HG03060 (cell line): ENCODE measurements around the gene ADCY9.
"Not testable (repeated sequence)": the region's sequence is repeated elsewhere in the genome, so short reads cannot be mapped to it uniquely, and the experiment has no call there.

ENCODE experiments used
- ATAC-seq: cut with Tn5 transposase; IDR thresholded peaks from one replicate; pipeline ENCODE4 v1.9.1; 2021; ENCODE audit warnings: low read depth, moderate number of reproducible peaks; ENCODE audit not compliant: unreplicated experiment

Gene ADCY9

DNA sequence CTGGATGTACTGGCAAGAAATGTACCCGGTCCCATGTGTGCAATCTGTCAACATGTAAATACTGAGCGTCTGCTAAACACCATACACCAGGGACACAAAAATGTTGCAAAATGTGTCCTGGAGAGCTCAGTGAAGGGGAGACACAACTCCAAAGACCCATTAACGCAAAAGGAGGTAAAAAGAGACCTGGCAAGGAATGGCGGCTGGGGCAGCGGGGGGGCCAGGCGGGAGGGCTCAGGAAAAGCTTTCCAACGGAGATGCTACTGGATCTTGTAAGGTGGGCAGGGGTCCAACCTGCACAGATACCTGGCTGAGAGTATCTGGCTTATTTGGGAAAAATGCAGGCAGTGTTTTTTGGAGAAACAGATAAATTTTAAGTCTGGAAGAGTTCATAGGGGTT lies 40.7 kb downstream of the ADCY9 start:
- no peak for ATAC-seq

DNA sequence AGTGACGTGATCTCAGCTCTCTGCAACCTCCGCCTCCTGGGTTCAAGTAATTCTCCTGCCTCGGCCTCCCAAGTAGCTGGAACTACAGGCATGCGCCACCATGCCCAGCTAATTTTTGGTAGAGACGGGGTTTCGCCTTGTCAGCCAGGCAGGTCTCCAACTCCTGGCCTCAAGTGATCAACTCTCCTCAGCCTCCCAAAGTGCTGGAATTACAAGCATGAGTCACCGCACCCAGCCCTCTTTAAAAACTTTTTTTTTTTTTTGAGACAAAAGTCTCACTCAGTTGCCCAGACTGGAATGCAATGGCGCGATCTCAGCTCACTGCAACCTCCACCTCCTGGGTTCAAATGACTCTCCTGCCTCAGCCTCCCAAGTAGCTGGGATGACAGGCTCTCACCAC lies 43.1 kb downstream of the ADCY9 start:
- ATAC-seq = not testable (repeated sequence)

DNA sequence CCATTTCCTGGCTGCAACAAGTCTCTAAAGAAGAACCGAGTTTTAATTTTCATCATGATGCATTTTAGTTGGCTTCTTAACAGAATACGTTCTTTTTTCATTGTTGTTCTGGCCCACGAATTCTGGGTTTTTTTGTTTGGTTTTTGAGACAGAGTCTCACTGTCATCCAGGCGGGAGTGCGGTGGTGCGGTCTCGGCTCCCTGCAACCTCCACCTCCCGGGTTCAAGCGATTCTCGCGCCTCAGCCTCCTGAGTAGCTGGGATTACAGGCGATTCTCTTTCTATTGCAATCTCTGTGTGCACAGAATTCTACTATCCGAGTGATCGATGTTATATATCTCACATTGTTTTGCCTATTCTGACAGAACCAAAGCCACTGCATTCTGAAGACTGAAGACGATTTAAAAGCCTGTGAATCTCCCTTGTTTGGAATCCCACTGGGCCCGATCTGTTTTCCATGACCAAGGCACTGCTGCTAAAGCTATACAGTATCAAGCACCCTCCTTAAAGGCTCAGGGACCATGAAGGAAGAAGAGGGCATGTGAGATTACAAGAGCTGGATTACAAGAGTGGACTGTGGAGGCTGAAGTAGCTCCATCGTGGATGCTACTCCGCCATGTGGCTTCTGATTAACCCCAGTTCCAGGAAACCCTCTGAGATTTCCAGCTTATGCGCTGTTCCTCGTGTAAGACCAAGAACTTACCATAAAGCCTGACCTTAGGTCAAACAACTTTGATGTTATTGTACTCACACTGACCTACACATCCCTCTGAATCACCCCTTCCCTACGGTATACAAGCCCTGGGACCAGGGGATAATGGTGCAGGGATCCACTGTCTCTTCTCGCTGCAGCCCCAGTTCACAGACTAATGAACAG lies 44.3 kb downstream of the ADCY9 start:
- no peak for ATAC-seq

DNA sequence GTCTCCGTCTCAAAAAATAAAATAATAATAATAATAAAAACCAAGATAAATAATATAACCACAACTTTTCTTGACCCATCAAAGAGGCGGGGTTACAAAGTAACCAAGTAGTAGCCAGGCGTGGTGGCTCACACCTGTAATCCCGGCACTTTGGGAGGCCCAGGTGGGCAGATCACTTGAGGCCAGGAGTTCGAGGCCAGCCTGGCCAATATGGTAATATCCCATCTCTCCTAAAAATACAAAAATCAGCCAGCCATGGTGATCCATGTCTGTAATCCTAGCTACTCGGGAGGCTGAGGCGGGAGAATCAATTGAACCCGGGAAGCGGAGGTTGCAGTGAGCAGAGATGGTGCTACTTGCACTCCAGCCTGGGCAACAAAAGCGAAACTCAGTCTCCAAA lies 45.3 kb downstream of the ADCY9 start:
- ATAC-seq = no peak

DNA sequence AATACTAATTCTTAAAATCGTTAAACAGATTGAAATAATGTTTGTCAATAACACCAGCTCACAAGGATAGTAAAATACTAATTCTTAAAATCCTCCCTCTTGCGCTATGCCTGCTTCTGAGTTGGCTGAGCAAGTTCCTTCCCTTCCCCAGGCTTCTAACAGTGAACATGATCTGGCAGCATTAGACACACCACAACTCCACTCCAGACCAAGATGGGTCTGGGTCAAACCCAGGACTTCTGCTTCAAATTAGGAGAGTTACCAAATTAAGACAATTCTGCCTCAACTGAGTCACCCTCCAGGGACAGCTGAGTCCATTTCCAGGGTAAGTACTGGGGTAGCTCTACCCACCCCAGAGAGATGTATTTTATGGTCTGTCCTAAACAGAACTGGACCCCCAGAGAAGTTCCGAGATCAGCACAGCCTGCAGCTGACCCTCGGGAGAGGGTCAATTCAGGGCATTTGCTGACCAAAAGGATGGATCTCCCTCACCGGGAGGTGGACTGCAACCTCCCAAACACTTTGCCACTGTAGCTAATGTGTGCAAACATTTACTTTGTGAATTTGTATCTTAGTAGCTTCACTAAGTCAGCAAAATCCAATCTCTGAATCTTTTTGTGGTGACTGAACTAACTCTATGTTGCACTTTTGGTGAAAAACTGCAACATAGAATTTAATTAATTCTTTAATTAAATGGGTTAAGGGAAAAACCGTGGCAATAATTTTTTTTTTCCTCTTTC lies 48.8 kb downstream of the ADCY9 start:
- ATAC-seq = no peak

DNA sequence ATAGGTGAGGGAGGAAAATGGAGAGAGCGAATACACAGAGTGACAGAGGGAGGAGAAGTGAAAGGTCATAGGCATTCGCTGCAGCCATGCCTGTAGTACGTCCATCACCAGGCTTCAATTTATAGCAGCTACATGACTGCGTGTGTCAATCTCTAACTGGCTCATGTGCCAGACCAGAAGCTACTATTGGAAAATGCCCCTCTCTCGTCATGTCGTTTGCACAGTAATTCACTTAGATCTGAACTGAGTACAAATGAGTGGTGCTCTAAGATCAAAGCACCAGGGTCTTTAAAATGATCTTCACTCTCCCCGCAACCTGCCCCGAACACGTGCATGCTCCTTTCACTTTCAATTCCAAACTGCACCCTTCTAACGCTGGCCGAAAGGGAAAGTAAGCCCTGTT lies 51.3 kb downstream of the ADCY9 start:
- no peak for ATAC-seq

DNA sequence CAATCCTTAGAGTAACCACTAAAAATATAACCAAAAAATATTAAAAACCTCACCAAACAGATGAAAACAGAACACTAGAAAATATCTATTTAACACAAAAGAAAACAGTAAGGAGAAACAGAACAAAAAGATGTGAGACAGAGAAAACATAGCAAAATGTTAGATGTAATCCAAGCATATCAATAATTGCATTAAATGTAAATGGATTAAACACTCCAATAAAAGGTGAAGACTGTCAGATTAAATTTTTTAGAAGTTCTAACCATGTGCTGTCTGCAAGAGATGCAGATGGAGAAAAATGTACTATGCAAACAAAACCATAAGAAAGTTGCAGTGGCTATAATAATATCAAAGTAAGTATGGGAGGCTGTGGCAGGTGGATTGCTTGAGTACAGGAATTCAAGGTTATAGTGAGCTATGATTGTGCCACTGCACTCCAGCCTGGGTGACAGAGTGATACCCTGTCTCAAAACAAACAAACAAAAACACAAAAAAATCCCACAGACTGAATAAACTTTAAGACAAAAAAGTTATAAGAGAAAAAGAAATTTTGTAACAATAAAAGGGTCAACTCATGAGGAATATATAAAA lies 53.9 kb downstream of the ADCY9 start:
- no peak for ATAC-seq

DNA sequence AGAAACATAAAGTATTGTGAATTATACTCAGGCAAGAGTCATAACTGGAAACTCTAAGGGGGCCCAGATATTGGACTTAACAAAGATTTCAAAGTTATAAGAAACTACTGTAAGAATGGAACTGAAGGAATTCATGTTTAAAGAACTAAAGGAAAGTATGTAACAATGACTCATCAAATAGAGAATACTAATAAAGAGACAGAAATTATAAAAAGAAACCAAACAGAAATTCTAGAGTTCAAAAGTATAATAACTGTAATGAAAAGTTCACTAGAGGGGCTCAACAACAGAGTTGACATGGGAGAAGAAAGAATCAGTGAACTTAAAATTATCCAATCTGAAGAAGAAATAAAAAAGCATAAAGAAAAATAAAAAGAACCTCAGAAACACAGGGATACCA lies 55.4 kb downstream of the ADCY9 start:
- ATAC-seq = no peak

DNA sequence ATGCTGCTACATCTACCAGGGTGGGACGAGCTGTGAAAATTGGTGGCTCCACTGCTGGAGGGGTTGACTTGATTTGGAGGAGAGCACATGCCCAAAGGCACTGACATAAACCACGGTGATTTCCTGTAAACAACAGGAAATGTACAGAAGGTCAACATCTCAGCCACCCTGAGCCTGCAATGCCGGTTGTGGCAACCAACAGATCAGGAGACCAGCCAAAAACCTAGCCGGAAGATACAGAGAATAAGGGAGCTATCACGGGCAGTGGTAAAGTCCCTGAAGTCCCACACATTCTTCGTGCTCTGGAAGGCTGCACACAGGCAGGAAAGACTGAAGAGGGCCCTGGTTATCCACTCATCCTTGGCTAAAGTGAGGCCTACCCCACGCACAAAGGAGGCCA lies 56.2 kb downstream of the ADCY9 start:
- no peak for ATAC-seq

DNA sequence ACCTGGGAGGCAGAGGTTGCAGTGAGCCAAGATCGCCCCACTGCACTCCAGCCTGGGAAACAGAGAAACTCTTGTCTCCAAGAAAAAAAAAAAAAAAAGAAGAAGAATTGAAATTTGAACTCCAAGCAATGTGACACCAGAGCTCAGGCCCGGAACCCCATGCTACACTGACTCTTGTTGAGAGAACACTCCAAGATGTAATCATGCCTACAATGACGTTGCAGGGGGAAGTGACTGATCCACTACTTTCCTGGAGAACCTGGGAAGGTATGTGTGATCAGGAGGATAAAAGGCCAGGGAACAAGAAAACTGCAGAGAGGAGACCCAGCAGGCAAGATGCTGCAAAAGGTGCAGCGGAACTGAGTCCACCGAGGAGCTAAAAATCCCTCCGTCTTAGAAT lies 57.9 kb downstream of the ADCY9 start:
- no peak for ATAC-seq

DNA sequence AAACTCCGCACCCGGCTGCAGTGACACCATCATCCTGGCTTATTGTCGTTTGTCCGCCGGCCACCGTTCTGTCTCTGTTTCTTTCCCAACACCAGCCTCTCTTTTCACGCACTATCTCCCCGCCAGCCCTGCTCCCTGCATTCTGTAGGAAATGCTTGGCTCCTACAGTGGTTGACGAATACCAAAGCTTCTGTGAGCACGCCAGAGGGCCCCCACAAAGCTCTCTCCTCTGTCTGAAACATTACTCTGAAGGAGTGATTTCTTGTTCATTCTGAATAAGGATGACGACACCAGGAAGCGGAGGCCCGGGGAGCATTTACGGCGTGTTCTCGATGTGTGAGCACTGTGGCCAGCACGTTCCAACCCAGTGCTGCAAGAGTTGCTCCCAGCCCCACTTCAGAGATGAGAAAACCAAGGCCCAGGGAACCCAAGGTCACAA lies 58.8 kb downstream of the ADCY9 start:
- no peak for ATAC-seq

DNA sequence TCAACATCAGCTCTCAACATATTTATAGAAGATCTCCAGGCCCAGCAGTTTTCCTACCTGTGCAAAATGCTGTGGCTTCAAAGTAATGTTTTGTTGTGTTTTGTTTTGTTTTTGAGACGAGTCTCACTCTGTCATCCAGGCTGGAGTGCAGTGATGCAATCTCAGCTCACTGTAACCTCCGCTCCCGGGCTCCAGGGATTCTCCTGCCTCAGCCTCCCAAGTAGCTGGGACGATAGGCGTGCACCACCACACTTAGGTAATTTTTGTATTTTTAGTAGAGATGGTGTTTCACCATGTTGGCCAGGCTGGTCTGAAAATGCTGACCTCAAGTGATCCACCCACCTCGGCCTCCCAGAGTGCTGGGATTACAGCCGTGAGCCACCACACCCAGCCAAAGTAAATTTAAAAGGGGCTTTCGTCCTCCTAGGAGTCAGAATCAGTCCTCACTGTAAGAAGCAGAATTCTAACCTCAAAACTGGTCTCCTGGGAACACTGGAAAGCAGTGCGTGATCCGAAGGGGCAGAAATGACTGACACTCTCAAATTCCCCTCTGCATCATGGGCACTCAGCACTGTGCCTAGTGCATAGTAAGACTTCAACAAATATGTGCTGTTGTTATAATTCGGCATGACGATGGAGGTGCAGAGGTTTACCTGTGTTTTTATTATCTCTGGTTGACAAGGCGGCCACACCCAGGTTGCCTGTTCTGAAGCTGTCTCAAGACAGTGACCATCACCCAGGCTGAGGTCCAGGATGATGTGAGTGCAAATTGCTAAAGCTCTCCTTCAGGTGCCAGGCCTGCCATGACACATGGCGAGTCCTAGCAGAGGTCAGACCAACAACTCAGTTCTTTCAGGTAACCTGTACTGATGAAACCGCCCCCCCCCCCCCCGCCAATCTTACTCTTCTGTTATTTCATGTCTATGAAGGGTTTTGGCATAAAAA lies 59.8 kb downstream of the ADCY9 start:
- no peak for ATAC-seq

DNA sequence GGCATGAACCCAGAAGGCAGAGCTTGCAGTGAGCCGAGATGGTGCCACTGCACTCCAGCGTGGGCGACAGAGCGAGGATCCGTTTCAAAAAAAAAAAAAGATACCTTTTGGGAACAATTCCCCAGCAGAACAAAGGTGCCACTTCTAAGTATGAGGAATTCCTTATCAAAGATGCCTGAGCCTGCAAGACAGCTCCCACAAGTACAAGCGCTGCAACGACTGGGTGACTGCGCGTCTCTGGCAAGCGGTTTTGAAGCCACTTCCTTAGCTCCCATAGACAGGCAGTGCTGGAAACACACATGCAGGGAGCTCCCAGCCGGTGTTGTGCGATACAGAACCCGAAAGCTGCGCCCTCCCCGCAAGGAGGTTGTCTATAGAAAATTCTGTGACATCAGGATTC lies 60.5 kb downstream of the ADCY9 start:
- no peak for ATAC-seq

DNA sequence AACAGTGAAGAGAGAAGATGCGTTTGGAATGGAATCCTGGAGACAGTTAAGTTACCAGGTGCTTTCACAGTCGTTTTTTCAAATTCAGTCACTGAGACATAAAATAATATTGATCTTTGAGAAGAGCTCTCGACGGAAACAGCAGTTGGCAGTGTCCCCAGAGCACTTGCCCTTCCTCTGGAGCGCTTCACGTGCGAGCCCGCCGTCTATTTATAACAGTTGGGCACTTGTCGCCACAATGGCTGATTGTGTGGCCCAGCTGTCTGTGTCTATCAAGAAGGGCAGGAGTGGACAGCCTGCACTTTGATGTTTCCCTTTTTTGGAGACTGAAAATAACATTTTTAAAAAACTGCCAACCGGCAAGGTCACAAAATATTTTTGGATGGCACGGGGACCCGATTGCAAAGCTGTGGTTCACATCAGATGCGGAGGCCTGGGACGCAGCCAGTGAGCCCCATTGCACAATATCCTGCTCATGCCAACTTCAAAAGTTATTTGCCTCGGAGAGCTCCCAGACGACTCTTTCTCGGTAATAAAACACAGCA lies 62.9 kb downstream of the ADCY9 start:
- no peak for ATAC-seq

DNA sequence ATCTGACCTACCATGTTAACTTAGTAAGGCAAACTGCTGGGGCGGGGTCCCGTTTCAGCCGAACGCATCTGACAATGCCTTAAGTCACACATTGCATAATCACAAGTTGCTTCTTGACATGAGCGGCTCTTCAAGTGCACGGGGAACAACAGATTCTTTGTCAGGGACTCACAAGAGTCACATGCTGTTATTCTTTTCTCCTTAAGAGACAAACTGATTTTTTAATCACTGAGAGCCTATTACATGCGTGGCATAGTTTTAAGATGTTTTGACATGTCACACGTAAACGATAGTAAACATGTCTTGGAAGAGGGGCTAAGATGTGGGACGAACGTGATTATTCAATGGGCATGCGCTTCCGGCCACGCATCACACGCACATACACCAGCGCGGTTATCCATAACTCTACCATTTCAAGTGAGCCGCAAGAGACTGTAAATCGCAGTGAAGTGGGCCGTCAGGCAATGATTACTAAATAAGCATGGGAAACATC lies 63.4 kb downstream of the ADCY9 start:
- ATAC-seq = no peak

DNA sequence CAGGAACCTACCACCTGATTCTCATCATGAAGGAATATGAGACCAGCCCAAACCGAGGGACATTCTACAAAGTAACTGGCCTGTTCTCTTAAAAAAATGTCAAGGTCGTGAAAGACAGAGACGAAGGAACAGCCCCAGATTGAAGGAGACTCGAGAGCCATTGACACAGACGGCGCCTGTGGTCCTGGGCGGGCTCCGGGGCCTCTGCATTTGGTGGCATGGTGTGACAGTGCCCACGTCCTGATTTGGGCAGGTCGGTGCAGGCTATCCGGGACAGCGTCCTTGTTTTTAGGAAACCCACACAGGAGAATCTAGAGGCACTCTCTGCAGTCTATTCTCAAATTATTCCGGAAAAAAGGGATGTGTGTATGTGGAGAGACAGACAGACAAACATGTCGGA lies 64.1 kb downstream of the ADCY9 start:
- no peak for ATAC-seq

DNA sequence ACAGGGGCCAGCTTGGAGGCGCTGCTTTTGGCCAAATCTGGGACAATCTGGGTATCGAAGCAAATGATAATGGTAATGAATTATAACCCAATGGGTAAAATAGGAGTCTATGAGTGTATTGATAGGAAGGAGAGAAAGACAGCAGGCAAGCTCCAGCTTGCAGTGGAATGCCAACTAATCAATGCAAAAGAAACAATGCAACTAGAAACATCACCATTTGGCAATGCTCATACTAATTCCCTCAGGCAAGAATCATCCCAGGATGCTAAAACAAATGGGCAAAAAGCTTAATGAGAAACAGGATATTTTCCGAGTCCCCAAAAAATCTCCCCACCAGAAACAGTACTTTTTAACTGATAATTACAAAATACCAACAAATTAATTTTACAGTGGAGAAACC lies 64.7 kb downstream of the ADCY9 start:
- no peak for ATAC-seq

DNA sequence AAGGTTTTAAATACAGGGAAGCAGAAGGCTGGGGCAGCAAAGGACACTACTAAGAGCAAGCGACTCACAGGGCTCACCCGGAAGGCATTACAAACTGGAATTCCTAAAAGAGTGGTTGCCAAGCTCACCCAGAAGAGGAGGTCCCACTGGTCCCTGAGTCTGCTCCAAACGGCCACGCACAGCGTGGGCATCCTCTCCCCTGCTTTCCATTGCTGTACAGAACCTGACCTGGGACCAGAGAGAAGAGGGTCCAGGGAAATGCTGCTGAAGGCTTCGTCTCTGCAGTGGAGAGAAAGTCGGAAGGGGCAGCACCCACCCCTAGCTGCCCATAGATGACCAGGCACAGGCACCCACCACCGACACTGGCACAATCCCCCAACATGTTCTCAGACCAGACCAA lies 67.2 kb downstream of the ADCY9 start:
- no peak for ATAC-seq

DNA sequence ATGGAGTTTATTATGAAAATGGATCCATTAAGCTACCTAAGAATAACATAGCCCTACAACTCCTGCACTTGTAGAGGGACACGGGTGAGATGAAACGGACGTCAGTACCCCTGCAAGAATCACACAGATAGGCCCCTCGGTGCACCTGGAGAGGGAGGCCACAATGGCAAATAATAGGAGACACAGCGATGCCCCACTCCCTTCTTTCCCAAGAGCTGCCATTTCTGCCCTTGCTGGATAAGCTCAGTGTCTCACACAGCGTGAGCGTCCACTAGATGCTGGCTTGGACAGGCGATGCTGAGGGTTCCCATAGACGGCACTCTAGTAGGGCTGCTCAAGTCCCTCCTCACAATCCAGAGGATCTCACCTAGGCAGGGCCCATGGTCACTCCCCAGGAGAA lies 67.8 kb downstream of the ADCY9 start:
- ATAC-seq = no peak

DNA sequence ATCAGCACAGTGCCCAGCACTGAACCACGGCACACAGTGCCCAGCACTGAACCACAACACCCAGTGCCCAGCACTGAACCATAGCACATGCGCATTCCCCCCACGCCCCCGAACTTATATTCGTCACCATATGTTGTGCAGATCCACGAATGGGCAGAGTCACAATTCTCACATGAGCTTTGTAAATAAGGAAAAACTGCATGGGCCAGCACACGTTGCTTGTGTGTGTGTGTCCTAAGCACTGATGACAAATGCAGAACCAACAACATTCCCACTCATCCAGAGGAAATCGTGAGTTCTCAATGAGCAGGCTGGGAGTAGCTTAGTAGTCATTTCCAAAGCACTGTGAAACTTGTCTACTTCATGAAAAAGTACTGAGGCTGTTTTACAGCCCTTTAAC lies 70.0 kb downstream of the ADCY9 start:
- no peak for ATAC-seq
